ENCODE measurements around the gene CCND2.
"Not testable (repeated sequence)": the region's sequence is repeated elsewhere in the genome, so short reads cannot be mapped to it uniquely, and the experiment has no call there.

The CCND2 gene

GRCh38 chr12:4273652-4274395 lies at the start of gene CCND2:
CCND2 (plus strand) TSS chr12:4273762; CDS start chr12:4274041, 279 bp downstream.
- DNase-seq (ENCODE audit: extremely low read depth in 1 of 2, low read depth in 1 of 2), result peak; percentile 70 to 83

GRCh38 chr12:4224206-4224889 lies 49.2 kb upstream of the CCND2 start:
- no peak for DNase-seq (ENCODE audit: extremely low read depth in 1 of 2, low read depth in 1 of 2)

- no peak for DNase-seq (ENCODE audit: extremely low read depth in 1 of 2, low read depth in 1 of 2)
These were observed 48.0 kb upstream of the CCND2 start for GRCh38 chr12:4225571-4225970.

- no peak for DNase-seq (ENCODE audit: extremely low read depth in 1 of 2, low read depth in 1 of 2)
These were observed 46.5 kb upstream of the CCND2 start for GRCh38 chr12:4227046-4227445.

GRCh38 chr12:4228122-4228580 lies 45.4 kb upstream of the CCND2 start:
- DNase-seq (ENCODE audit: extremely low read depth in 1 of 2, low read depth in 1 of 2), result no peak

GRCh38 chr12:4230526-4230925 lies 43.0 kb upstream of the CCND2 start:
- no peak for DNase-seq (ENCODE audit: extremely low read depth in 1 of 2, low read depth in 1 of 2)

GRCh38 chr12:4238577-4238976 lies 35.0 kb upstream of the CCND2 start:
- DNase-seq (ENCODE audit: extremely low read depth in 1 of 2, low read depth in 1 of 2), result no peak

GRCh38 chr12:4239746-4240145 lies 33.8 kb upstream of the CCND2 start:
- no peak for DNase-seq (ENCODE audit: extremely low read depth in 1 of 2, low read depth in 1 of 2)

GRCh38 chr12:4240161-4240783 lies 33.3 kb upstream of the CCND2 start:
- DNase-seq (ENCODE audit: extremely low read depth in 1 of 2, low read depth in 1 of 2), result no peak

GRCh38 chr12:4240981-4241380 lies 32.6 kb upstream of the CCND2 start:
- no peak for DNase-seq (ENCODE audit: extremely low read depth in 1 of 2, low read depth in 1 of 2)

- no peak for DNase-seq (ENCODE audit: extremely low read depth in 1 of 2, low read depth in 1 of 2)
These were observed 32.0 kb upstream of the CCND2 start for GRCh38 chr12:4241592-4241991.

GRCh38 chr12:4242595-4242994 lies 31.0 kb upstream of the CCND2 start:
- no peak for DNase-seq (ENCODE audit: extremely low read depth in 1 of 2, low read depth in 1 of 2)

- no peak for DNase-seq (ENCODE audit: extremely low read depth in 1 of 2, low read depth in 1 of 2)
These were observed 30.5 kb upstream of the CCND2 start for GRCh38 chr12:4243091-4243490.

GRCh38 chr12:4243491-4244100 lies 30.0 kb upstream of the CCND2 start:
- not testable (repeated sequence) for DNase-seq (ENCODE audit: extremely low read depth in 1 of 2, low read depth in 1 of 2)

GRCh38 chr12:4244868-4245267 lies 28.7 kb upstream of the CCND2 start:
- no peak for DNase-seq (ENCODE audit: extremely low read depth in 1 of 2, low read depth in 1 of 2)

GRCh38 chr12:4245446-4245845 lies 28.1 kb upstream of the CCND2 start:
- no peak for DNase-seq (ENCODE audit: extremely low read depth in 1 of 2, low read depth in 1 of 2)

GRCh38 chr12:4246116-4246515 lies 27.4 kb upstream of the CCND2 start:
- DNase-seq (ENCODE audit: extremely low read depth in 1 of 2, low read depth in 1 of 2), result no peak

- DNase-seq (ENCODE audit: extremely low read depth in 1 of 2, low read depth in 1 of 2), result no peak
These were observed 22.9 kb upstream of the CCND2 start for GRCh38 chr12:4250691-4251090.

GRCh38 chr12:4251216-4251891 lies 22.2 kb upstream of the CCND2 start:
- DNase-seq (ENCODE audit: extremely low read depth in 1 of 2, low read depth in 1 of 2), result no peak

- DNase-seq (ENCODE audit: extremely low read depth in 1 of 2, low read depth in 1 of 2), result no peak
These were observed 21.6 kb upstream of the CCND2 start for GRCh38 chr12:4251967-4252366.

GRCh38 chr12:4252601-4253000 lies 21.0 kb upstream of the CCND2 start:
- DNase-seq (ENCODE audit: extremely low read depth in 1 of 2, low read depth in 1 of 2), result no peak
